Activated naive CD4-positive, alpha-beta T cell (primary cell): Measurements from ENCODE around the gene YPEL5.
"Not testable (repeated sequence)": the region's sequence is repeated elsewhere in the genome, so short reads cannot be mapped to it uniquely, and the experiment has no call there.

Experiments used
- DNase-seq, 4 experiments: peaks; one replicate each; lab custom pipeline; 2025; lab: John Stamatoyannopoulos, UW

The YPEL5 gene

DNA sequence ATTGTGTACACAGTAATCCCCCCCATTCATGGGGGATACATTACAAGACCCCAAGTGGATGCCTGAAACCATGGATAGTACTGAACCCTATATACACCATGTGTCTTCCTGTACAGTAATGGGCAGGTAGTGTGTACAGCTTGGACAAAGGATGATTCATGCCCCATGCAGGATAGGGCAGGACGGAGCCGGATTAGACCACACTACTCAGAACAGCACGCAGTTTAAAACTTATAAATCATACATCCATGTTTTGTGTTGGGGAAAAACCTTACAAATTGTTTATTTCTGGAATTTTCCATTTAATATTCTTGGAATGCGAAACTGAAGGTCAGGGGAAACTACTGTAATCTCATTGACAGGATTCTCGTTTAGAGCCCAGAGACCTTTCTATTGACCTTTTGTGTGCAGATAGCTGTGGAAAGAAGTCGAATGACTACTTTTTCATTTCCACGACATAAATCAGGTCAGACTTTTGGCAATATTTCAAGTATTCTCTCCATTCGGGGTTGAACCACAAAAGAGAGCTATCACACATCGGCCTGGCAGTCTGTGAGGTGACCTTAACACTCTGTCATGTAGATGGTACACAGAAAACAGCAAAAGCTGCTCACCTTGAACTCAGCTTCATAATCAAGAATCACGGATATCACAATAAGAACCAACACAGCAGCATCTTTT is 9.9 kb upstream of the YPEL5 start:
- no peak for DNase-seq

DNA sequence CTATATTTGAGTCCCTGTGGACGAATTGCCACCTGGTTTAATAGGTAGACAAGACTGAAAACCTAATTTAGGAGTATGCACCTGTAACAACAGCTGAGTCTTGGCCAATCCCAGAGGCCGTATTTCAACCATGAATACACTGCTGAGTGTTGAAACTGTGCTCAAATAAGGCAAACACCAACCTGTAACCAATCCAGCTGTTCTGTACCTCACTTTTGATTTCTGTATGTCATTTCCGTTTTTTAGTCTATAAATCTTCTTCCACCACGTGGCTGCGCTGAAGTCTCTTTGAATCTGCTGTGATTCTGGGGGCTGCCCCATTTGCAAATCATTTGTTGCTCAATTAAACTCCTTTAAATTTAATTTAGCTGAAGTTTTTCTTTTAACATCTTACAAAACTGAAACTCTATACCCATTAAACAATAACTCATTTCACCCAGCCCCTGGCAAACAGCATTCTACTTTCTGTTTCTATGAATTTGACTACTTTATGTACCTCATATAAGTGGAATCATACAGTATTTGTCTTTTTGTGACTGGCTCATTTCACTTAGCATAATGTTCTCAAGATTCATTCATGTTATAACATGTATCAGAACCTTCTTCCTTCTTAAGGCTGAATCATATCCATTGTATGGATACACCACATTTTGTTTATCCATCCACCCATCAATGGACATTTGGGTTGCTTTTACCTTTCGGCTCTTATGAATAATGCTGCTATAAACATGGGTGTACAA is 7.5 kb upstream of the YPEL5 start:
- DNase-seq: no peak

DNA sequence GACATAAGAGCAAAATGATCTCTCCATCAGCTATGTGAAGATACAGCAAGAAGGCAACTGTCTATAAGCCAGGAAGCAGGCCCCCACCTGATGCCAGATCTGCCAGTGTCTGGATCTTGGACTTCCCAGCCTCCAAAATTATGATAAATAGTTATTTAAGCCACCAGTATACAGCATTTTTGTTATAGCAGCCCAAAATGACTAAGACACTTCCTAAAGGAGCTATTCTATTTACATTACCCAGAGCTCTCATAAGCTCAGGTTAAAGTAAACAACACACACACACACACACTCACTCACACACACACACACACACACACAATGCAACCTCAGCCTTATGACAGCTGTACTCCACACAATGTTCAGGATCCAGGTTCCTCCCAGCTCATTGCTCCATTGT is 5.7 kb upstream of the YPEL5 start:
- DNase-seq: no peak

DNA sequence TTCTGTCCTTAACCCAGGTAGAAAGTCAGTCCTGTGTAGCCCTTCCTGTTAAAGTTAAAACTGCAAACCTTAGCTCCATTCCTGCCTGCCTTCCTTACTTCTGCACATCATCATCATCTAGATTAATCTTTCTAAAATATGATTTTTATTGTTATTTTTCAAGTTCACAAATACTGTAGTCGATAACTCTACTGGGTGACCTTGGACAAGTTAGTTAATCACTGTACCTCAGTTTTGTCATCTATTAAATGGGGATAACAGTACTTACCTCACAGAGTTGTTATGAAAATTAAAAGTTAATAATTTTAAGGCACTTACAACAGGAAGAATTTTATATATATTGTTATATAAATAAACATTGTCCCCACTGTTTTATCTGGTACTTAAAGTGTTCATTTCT is 2.5 kb upstream of the YPEL5 start:
- no peak for DNase-seq

DNA sequence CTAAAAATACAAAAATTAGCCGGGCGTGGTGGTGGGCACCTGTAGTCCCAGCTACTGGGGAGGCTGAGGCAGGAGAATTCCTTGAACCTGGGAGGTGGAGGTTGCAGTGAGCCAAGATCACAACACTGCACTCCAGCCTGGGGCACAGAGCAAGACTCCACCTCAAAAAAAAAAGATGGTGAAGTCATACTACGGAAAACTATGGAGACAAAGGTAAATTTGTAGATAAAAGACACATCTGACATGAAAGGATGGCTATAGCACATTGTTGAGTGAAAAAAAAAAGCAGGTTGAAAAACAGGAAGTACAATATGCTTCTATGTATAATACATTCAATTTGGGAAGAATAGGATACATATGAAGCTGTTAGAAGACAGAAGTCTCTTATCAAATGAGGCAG is 1.9 kb upstream of the YPEL5 start:
- not testable (repeated sequence) for DNase-seq

DNA sequence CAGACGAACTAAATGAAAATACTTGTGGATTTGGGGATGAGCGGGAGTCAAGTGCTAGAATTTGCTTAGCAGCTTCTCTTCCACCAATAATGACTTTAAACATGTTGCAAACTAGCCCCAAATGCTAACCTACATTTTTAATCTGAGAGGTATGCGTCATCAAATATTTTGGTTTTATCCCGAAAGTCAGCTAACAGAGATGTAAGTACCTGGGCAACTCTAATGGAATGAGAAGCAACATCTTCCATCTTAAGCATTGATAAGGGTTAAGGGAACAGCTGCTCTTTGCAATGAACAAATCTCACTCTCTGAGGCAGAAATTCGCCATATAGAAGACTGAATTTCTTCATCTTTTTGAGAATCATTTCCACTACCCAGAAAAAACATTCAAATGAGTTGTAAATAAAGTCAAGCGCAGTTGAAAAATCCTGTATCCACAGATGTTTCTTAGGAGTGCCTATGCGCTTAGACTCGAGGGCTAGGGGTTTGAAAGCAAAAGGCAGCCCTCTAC is 926 bp upstream of the YPEL5 start:
- DNase-seq: no peak

DNA sequence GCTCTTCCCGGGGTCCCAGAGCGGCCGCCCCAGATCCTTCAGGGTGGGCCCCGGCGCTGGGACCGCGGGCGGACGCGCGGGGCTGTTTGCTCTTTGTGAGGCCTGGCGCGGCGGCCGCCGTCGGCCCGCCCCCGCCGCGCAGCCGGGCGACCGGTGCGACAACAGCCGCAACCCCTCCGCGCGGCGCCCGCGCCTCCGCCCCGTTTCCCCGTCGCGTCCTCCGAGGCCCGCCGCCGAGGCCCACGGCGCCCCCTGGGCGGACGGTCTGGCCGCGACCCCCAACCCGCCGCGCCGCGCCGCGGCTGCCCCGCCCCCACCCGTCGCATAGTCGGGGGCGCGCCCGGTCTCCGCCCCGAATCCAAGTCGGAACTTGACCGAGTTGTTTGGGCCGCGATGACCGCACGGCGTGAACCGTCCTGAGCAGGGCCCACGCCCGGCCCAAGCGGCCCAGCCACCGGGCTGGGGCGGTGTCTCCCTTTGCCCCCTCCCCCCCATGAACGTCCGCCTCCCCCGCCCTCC is 448 bp downstream of the YPEL5 start:
- DNase-seq: peak in 1 of 4 experiments; percentile 44

DNA sequence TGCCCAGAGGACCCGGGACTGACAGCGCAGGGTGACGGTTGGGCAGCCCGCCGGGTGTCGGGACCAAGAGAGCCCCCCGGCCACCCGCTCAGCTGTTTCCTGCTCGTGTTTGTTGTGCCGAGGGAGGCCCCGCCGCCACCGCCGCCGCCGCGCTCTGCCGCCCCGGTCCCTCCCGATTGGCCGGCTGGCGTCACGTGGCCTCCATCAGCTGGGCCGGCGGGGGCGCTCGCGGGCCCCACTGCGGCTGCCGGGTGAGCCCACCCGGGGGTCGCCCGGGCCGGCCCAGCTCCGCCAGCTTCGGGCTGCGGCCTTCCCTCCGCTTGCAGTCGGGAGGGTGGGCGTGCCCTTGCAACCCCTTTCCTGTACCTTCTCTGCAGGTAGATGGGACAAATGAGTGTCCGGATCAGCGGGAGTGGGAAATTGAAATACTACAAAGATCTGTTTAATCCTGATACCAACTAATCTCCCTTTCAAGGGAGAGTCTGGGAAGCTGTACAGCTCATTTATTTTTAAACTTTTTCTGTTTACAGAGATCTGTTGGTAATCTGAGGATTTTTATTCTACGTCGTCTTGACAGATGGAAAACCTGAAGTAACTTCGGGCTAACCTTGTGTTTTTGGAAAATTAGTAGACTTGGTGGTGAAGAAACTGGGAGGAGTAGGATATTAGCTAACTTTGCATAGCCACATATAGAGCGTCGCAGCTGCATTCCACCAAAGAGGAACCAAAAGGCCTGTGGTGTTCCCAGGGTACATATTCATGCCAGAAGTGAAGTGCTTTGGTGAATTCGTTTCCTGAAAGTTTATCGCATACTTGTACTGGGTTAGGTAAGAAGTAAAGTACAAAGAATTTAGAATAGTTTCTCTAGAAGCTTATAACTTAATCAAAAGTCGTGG is 1.2 kb downstream of the YPEL5 start:
- DNase-seq: peak; percentile 41 to 74 (median 53)

DNA sequence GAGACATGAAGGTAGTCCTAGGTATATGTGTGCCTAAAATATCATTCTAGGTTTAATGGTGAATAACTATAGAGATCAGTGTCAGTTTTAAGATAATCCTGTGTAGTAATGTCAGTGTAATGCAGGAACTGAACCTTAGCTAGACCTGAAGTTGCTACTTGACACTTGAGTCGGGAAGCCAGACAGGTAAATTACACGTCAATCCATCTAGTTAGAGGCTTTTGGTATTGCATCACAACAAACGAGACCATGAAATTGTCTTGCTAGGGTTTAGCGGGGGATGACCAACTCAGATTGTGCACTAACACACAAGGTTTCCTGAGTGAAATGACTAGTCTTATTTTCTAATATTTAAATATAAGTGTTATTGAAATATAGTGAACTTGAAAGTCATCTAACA is 2.0 kb downstream of the YPEL5 start:
- no peak for DNase-seq

DNA sequence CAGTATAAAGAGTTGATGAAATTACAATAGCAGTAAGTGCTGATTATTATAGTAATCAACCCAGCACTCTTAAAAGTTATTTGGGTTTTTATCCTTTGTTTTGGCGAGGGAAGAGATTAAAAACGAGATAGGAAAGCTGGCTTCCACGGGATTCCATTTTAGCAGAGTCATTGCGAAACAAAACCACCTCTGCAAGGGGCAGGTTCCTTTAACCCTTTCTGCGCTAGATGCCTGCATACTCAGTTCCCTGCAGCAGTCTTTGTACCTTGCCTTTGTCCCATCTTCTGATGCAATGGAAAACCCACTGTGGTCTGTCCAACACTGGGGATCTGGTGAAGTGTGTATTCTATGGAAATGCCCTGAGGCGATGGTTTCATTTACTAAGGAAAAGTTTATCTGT is 2.7 kb downstream of the YPEL5 start:
- DNase-seq: no peak

DNA sequence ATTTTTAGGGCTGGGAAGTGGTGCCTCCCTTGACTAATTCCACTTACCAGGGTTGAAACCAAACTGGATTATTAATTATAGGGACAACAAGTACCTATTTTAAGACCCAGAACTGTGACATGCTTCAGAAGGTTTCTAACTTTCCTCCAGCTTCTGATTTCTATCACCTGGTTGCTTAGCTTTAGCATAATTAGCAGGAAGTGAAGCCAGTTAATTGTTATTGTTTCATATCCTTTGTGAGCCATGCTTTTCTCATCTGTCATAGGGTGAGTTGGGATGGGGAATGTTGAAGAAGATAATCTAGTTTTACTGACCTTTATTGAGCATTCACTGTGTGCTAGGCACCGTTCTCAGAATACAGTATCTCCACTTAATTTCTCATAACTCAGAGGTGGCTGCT is 3.2 kb downstream of the YPEL5 start:
- DNase-seq: no peak

DNA sequence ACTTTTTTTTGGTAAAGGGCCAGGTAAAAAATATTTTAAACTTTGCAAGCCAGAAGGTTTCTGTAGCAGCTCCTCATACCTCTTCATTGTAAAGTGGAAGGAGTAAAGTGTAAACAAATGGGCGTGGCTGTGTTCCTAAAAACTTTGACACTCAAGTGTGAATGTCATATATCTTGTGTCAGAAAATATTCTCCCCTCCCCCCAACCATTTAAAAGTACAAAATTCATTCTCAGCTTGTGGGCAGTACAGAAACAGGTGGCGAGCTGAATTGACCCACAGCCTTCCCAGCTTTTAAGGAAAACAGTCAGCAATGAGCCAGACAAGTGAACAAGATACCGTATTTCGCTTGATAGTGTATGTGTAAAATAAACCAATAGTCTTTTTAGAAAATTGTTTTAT is 4.0 kb downstream of the YPEL5 start:
- DNase-seq: no peak

DNA sequence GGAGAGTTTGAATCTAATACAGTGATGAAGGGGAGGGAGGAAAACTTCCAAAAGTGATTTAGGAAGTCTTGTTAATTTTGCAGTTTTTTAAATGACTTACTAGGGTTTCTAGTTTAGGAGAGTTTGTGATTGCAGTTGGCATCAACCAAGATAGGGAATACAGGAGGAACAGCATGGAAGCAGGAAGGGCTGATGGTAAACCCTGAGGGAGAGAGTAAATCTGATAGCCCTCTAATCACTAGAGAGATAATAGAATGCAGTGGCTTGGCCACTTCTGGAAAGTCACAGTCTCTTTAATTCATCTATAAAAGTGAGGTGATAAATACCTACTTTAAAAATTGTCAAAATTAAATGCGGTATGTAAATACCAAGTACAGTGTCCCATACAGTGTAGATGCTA is 5.6 kb downstream of the YPEL5 start:
- DNase-seq: no peak

DNA sequence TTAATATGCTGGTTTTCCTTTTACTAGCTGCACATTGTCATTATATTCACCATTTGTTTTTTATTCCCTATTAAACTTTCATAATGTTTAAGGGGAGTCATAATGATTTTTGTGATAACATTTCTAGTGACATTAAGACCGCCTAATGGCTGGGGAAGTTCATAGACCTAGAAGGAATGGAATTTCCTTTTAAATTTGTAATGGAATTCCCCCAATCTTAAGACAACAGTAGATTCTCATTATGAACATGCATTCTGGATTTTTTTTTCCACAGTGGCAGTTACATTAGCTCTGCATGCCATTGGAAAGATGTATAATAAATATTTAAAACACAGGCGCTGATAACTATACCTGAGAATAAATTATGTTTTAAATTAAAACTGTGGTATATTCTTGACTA is 8.4 kb downstream of the YPEL5 start:
- DNase-seq: no peak

DNA sequence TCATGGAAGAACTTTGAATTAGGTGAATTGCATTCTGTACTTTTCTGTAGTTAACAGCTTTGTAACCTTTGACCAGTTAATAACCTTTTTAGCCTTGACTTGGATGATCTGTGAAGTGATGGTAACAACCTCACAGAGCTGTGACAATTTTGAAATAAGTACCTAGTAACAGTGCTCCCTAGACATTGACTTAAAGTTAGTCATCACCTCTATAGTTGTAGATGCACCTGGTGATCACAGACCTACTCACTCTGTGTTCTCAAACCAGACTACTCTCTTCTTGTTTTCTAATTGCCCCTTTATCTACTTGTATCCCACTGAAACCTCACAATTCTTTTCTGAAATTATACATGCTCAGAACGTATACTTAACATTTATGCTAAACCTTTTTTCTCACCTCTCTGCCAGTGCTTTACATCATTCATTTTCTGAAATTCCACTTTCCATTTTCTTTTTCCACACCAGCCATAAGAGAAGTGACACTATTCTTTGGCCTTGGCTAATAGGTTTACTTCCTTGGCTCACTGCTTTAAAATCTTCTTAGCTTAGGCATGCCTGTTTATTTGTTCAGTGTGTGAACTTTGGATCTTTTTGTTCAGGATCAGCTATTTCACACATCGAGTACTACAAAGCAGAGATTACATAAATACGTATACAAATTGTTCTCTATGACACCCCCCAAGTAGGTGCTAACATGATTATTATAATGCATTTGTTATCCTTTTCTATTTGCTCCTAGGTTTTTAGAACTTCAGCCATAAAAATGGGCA is 9.3 kb downstream of the YPEL5 start:
- no peak for DNase-seq

DNA sequence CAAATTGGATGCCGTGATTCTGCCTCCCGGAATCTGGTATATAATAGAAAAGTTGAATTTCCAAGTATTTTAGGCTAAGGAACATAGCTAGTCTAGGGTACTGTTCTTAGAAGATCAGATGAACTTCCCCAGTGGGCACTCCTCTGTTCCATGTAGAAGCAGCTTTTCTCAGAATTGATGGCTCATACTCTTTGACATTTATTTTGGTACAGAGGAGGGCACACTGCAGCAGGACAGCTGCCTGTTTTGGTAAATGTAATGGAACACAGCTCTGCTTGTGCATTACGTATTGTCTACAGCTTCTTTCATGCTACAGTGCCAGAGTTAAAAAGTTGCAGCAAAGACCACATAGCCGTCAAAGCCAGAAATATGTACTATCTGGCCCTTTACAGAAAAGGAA is 10.8 kb downstream of the YPEL5 start:
- no peak for DNase-seq

DNA sequence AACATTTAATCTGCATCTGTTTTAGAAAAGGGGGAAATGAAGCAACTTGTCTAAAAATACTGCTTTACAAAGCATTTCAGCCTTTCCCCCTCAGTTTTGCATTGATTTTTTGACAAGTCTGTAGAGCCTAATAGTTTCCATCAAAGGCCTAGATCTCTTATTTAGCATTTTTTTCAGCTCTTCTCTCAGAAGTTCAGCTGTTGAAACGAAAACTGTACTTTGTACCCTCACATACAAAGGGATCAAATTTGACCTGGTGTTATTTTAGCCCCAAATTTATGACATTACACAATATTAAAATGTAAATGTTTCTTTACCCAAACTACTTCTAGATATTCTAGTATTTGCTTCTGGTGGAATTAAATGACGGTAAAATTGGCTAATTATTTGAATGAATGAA is 13.0 kb downstream of the YPEL5 start:
- DNase-seq: no peak

DNA sequence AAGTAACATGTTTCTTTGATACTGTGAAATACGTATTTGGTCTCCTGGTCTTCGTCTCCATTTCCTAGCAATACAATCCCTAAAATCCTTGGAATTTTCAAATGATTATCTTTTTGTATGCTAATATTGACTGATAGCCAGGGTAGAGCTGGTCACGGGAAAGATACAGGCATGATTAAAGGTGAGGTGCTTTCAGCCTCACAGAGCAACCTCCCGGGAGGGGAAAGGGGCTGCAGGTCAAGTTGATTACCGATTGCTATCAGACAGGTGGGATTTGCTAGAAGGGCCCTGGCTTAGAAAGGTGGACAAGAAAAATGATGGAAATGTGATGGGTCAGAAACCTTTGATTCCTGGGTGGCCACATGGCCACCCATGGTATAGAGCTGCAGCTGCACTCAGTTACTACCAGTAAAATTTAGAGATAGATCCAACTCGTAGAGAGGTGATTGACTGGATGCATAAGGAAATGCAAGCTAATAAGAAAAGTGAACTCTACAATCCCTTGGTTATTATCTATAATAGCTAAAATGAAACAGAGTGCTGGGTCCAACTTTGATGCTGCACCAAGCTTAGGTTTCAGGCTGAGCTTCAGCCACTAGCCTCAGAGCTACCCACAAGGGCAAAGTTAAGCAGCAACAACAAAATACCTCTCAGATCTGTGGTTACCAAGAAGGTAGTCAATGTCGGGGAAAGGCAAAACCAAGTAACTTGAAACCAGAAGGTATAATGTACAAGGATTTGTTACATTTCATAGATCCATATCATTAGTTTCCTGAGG is 15.3 kb downstream of the YPEL5 start:
- no peak for DNase-seq

DNA sequence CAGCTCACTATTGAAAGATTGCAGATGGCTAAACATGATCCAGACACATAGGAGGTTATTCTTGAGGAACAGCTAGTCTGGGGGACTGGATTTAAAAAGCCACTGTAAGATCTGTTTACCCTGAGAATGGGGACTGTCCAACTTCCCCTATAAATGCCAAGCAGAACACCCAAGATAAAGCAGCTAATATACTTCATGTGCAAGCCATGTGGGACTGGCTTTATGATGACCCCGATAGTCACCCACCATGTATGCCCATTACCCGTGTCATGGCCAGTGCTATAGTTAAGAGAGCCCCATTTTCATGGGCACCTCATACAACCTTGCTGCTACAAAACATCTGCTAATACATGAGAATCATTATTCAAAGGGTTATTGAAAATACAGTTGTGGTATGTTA is 16.0 kb downstream of the YPEL5 start:
- DNase-seq: no peak

DNA sequence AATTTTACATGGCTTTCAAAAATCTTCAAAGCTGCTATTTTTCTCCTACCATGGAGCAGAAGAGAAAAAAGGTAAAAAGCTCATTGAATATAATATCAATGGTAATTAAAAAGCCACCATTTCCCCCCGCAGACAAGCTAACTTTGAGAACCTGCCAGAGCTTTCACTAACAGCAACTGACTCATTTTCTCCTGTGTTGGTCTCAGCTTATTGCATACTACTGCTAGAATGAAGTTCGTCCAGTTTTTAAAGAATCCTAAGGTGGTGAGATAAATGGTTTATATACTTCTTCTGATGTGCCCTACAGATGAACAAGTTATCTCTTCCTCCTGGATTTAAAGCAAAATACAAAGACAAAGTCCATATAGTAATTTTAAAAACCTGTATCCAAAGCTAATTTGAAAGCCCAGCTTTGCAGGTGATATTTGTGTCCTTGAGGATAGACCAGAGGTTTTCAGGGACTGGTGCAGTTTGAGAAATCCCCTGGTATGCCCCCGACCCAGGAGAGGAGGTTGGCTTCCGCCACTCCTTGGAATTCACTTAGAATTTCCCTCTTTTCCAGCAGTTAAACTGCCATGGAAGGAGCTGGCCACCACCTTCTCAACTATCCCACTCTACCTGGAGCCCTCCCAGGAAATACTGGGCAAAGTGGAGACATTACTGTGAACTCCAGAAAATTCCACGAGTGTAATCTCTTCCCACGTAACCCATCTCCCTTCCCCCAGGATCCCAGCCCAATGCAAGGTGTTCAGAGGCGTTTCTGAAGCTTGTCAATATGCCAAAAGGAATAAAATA is 17.5 kb downstream of the YPEL5 start:
- no peak for DNase-seq
